ENCODE data around the gene FBXO24. TPM values are rescaled to one million over a fixed set of nuclear protein-coding genes. Genes with fewer than 3 reads are reported as not detected.
A peak's percentile ranks its signal among the peaks of the same experiment; 100 is the strongest.

FBXO24 gene
- total and polyA plus RNA-seq, 9 donors, result 0.33 to 2.2 (median 0.63) TPM

DNA sequence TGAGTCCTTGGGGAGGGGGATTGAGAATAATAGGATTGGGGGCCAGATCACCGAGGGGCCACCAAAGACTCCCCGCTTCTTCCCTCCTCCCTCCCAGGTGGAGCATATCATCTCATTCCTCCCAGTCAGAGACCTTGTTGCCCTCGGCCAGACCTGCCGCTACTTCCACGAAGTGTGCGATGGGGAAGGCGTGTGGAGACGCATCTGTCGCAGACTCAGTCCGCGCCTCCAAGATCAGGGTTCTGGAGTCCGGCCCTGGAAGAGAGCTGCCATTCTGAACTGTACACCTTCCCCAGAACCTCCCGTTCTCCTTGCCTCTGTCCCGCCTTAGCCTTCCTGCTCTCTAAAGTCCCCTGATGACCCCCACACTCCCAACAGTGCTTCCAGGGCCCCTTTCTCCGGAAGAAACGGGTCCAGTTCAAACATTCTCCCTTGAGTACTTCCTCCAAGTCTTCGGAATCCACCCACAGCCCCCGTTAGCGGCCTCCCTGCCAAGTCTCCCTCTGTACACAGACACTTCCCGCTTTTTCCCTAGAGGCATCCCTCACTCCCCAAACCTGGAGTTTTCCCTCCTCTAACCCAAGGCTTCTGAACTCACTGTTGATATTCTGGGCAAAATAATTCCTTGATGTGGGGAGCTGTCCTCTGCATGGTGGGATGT lies 4.1 kb downstream of the FBXO24 start:
- no peaks in the 10 kb centered on the region for H3K4me1 ChIP-seq (ENCODE audit: insufficient read depth)
- intact Hi-C loops (cut with DNase I), result no loop called here
- no peaks in the 10 kb centered on the region for H3K9me3 ChIP-seq
- H3K36me3 ChIP-seq, result no peaks in the 10 kb centered on the region
- TF ChIP-seq EP300 (IDR thresholded peaks at IDR 0.05) (no peak), POLR2A (IDR thresholded peaks at IDR 0.05) (no peak)
- TF ChIP-seq, protein P1, sequence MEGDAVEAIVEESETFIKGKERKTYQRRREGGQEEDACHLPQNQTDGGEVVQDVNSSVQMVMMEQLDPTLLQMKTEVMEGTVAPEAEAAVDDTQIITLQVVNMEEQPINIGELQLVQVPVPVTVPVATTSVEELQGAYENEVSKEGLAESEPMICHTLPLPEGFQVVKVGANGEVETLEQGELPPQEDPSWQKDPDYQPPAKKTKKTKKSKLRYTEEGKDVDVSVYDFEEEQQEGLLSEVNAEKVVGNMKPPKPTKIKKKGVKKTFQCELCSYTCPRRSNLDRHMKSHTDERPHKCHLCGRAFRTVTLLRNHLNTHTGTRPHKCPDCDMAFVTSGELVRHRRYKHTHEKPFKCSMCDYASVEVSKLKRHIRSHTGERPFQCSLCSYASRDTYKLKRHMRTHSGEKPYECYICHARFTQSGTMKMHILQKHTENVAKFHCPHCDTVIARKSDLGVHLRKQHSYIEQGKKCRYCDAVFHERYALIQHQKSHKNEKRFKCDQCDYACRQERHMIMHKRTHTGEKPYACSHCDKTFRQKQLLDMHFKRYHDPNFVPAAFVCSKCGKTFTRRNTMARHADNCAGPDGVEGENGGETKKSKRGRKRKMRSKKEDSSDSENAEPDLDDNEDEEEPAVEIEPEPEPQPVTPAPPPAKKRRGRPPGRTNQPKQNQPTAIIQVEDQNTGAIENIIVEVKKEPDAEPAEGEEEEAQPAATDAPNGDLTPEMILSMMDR (IDR thresholded peaks at IDR 0.05), result no peak
- 18 to 34% (median 26%) methylated on average over 20 of the region's 20 CpGs for WGBS, 3 donors
- H3K4me3 ChIP-seq, result no peak overlapping the region
- DNase-seq, result peak in 2 of 5 donors; percentile 42 to 70
- no peak overlapping the region for H3K27ac ChIP-seq
- H3K27me3 ChIP-seq, result no peaks in the 10 kb centered on the region

DNA sequence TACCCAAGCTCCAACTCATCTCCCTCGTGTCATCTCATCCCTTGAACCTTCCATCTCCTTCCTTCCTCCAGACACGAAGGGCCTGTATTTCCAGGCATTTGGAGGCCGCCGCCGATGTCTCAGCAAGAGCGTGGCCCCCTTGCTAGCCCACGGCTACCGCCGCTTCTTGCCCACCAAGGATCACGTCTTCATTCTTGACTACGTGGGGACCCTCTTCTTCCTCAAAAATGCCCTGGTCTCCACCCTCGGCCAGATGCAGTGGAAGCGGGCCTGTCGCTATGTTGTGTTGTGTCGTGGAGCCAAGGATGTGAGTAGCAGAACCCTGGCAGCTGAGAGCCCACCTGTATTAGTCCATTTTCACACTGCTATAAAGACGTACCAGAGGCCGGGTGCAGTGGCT lies 5.5 kb downstream of the FBXO24 start:
- WGBS, 3 donors, result 93 to 96% (median 93%) methylated on average over 17 of the region's 17 CpGs
- H3K4me3 ChIP-seq, result no peak overlapping the region
- H3K36me3 ChIP-seq, result no peaks in the 10 kb centered on the region
- no peak overlapping the region for H3K27ac ChIP-seq
- H3K4me1 ChIP-seq (ENCODE audit: insufficient read depth), result no peaks in the 10 kb centered on the region
- no peaks in the 10 kb centered on the region for H3K9me3 ChIP-seq
- DNase-seq, result no peak
- intact Hi-C loops (cut with DNase I), result no loop called here
- no peaks in the 10 kb centered on the region for H3K27me3 ChIP-seq
- no peak for TF ChIP-seq EP300 (IDR thresholded peaks at IDR 0.05)
- TF ChIP-seq, protein P1 (IDR thresholded peaks at IDR 0.05), result no peak
- no peak for TF ChIP-seq POLR2A (IDR thresholded peaks at IDR 0.05)

DNA sequence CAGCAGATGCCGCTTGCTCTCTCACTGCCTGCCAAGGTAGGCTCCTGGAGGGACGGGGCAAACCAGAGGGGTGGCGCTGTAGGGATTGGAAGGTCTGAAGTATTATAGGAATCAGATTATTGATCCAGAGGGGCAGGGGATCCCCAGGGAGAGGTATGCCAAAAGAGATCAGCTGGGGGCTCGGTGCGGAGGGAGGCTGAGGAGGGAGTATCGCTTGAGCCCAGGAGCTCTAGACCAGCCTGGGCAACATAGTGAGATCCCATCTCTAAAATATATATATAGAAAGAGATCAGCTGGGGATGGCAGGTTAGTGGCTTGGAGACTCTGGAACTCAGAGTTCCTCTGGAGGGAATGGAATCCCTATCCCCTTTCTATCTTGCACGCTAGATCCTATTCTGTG lies 9.1 kb downstream of the FBXO24 start:
- 90 to 96% (median 96%) methylated on average over 7 of the region's 7 CpGs for WGBS, 3 donors
- H3K27me3 ChIP-seq, result no peaks in the 10 kb centered on the region
- H3K4me3 ChIP-seq, result no peak overlapping the region
- intact Hi-C loops (cut with DNase I), result no loop called here
- no peaks in the 10 kb centered on the region for H3K4me1 ChIP-seq (ENCODE audit: insufficient read depth)
- H3K27ac ChIP-seq, result no peak overlapping the region
- H3K9me3 ChIP-seq, result no peaks in the 10 kb centered on the region
- no peak for TF ChIP-seq EP300 (IDR thresholded peaks at IDR 0.05)
- TF ChIP-seq POLR2A (IDR thresholded peaks at IDR 0.05), result no peak
- DNase-seq, result no peak
- no peaks in the 10 kb centered on the region for H3K36me3 ChIP-seq

DNA sequence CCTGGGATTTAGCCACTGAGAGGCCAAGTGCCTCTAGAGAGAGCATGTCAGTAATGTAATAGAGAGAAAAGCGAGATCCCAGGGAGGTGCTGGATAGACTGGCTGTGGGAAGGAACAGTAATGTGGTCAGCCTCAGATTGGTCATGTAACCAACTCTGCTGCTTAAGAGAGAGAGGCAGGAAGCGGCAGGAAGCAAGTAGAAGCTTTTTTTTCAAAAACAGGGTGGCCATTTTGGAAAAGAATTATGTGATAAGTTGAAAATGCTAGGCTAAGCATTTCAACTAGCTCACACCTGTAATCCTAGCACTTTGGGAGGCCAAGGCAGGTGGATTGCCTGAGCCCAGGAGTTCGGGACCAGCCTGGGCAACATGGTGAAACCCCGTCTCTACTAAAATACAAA lies 12.3 kb downstream of the FBXO24 start:
- Histone ChIP-seq H3K4me1 (ENCODE audit: insufficient read depth) (peaks cover 14% of the 10 kb centered on the region), H3K27me3 (no peaks in the 10 kb centered on the region), H3K36me3 (no peaks in the 10 kb centered on the region), H3K9me3 (no peaks in the 10 kb centered on the region), H3K27ac (no peak overlapping the region), H3K4me3 (no peak overlapping the region)
- WGBS, 3 donors, result 91 to 94% (median 92%) methylated on average over 4 of the region's 4 CpGs
- TF ChIP-seq, protein P1 (IDR thresholded peaks at IDR 0.05), result no peak
- TF ChIP-seq POLR2A (IDR thresholded peaks at IDR 0.05) (no peak), EP300 (IDR thresholded peaks at IDR 0.05) (no peak)
- intact Hi-C loops (cut with DNase I), result no loop called here
- no peak for DNase-seq
